GM21717 (cell line): ENCODE results near the gene BTG1.

Experiments used
- ATAC-seq: cut with Tn5 transposase; IDR thresholded peaks from one replicate; pipeline ENCODE4 v1.9.1; 2021; ENCODE audit warnings: mild to moderate bottlenecking, moderate library complexity; ENCODE audit not compliant: unreplicated experiment

BTG1 gene

GRCh38 chr12:92134638-92135274, 10.9 kb downstream of the BTG1 start:
- no peak for ATAC-seq

GRCh38 chr12:92133795-92134637, 11.6 kb downstream of the BTG1 start:
- peak; percentile 23 for ATAC-seq

- ATAC-seq: no peak
These were observed 12.5 kb downstream of the BTG1 start for GRCh38 chr12:92133171-92133570.

- no peak for ATAC-seq
These were observed 13.4 kb downstream of the BTG1 start for GRCh38 chr12:92132288-92132687.

- no peak for ATAC-seq
These were observed 14.6 kb downstream of the BTG1 start for GRCh38 chr12:92130999-92131398.

- ATAC-seq: no peak
These were observed 16.0 kb downstream of the BTG1 start for GRCh38 chr12:92129609-92130008.

- ATAC-seq: no peak
These were observed 17.0 kb downstream of the BTG1 start for GRCh38 chr12:92128612-92129011.

- no peak for ATAC-seq
These were observed 21.0 kb downstream of the BTG1 start for GRCh38 chr12:92124689-92125029.

GRCh38 chr12:92123780-92124688, 21.6 kb downstream of the BTG1 start:
- ATAC-seq: no peak

GRCh38 chr12:92122941-92123779, 22.5 kb downstream of the BTG1 start:
- no peak for ATAC-seq

- ATAC-seq: no peak
These were observed 23.8 kb downstream of the BTG1 start for GRCh38 chr12:92121826-92122225.

- ATAC-seq: no peak
These were observed 26.7 kb downstream of the BTG1 start for GRCh38 chr12:92118826-92119536.

GRCh38 chr12:92114834-92115233, 30.8 kb downstream of the BTG1 start:
- ATAC-seq: no peak

- ATAC-seq: no peak
These were observed 34.4 kb downstream of the BTG1 start for GRCh38 chr12:92111256-92111655.

- ATAC-seq: no peak
These were observed 35.5 kb downstream of the BTG1 start for GRCh38 chr12:92110083-92110640.

- no peak for ATAC-seq
These were observed 36.0 kb downstream of the BTG1 start for GRCh38 chr12:92109613-92110012.

GRCh38 chr12:92108651-92109050, 37.0 kb downstream of the BTG1 start:
- no peak for ATAC-seq

GRCh38 chr12:92107621-92108131, 38.0 kb downstream of the BTG1 start:
- no peak for ATAC-seq

- no peak for ATAC-seq
These were observed 38.6 kb downstream of the BTG1 start for GRCh38 chr12:92107094-92107493.
